Lung (tissue), 12 donors: ENCODE measurements around the gene AMIGO3. TPM values are rescaled to one million over a fixed set of nuclear protein-coding genes. Genes with fewer than 3 reads are reported as not detected.

ENCODE experiments used
- ATAC-seq: fragments of 200-7000 bp; cut with Tn5 transposase; one replicate; pipeline ENCODE4 v1.9.1; 2020; ENCODE audit warnings: moderate number of reproducible peaks; ENCODE audit not compliant: insufficient read depth, low FRiP score
- DNase-seq, 3 donors: peaks; one replicate each; pipeline ENCODE4 v3.0.0-alpha.2; 2013 to 2017
- H3K27ac ChIP-seq, 2 donors: one replicate each; pipeline ENCODE4 v1.5.1; 2013; ENCODE audit warnings: mild to moderate bottlenecking in 2 of 2, moderate library complexity in 2 of 2, control low read depth in 1 of 2, inconsistent platforms in 1 of 2, low read depth in 1 of 2, low read length in 1 of 2
- H3K27me3 ChIP-seq, 3 donors: one replicate each; pipeline ENCODE4 v1.5.1; 2013; ENCODE audit warnings: low read length in 2 of 3; ENCODE audit not compliant: control insufficient read depth in 3 of 3, insufficient read depth in 3 of 3
- H3K36me3 ChIP-seq, 4 donors: one replicate each; pipeline ENCODE4 v1.5.1; 2013; ENCODE audit warnings: low read length in 4 of 4, mild to moderate bottlenecking in 1 of 4, moderate library complexity in 1 of 4; ENCODE audit not compliant: control insufficient read depth in 4 of 4, insufficient read depth in 4 of 4
- H3K4me1 ChIP-seq, 5 donors: one replicate each; pipeline ENCODE4 v1.5.1; 2013; ENCODE audit warnings: low read length in 5 of 5, mild to moderate bottlenecking in 2 of 5, moderate library complexity in 1 of 5; ENCODE audit not compliant: control insufficient read depth in 5 of 5, insufficient read depth in 5 of 5
- H3K4me3 ChIP-seq: one replicate; pipeline ENCODE4 v1.5.1; 2013; ENCODE audit warnings: mild to moderate bottlenecking, control low read depth, moderate library complexity
- H3K9ac ChIP-seq, 2 donors: one replicate each; pipeline ENCODE4 v1.5.1; 2013; ENCODE audit warnings: low read length in 2 of 2, control low read depth in 1 of 2; ENCODE audit not compliant: insufficient read depth in 1 of 2
- H3K9me3 ChIP-seq, 4 donors: one replicate each; pipeline ENCODE4 v1.5.1; 2013; ENCODE audit warnings: low read length in 3 of 4, mild to moderate bottlenecking in 1 of 4, moderate library complexity in 1 of 4; ENCODE audit not compliant: control insufficient read depth in 4 of 4, insufficient read depth in 3 of 4
- WGBS, 2 donors: extraction: QIAGEN DNeasy Blood & Tissue Kit; methylation state at CpG; one replicate each; pipeline ENCODE4 v1.1.7; 2013; 5-methylcytosine and 5-hydroxymethylcytosine counted together
- polyA plus RNA-seq, 2 donors: library from polyadenylated mRNA; stranded (reverse); fragments of 200-250 nt; gene quantifications; one replicate each; pipeline ENCODE4 v1.2.1, GENCODE V29; 2013
- total RNA-seq, 2 donors: library from RNA; depleted of rRNA in 1 of 2; stranded (reverse); fragments of >200 nt in 1 of 2; gene quantifications; one replicate each; pipeline ENCODE4 v1.2.1, GENCODE V29; 2014 to 2021
- TF ChIP-seq, protein P1 (sequence below): IDR thresholded peaks from 2 replicates; pipeline ENCODE4 v1.5.1; 2012; ENCODE audit warnings: mild to moderate bottlenecking; ENCODE audit errors: control extremely low read depth, extremely low read depth
- donor health status: control.
- donor health status: control.
- donor health status: Bipolar disorder and iron deficiency.
- donor health status: healthy.
- donor health status: DM: yes; HTN: yes; CAD: no.

Gene AMIGO3
- total and polyA plus RNA-seq, 4 donors, result 0.25 to 0.63 (median 0.51) TPM; not detected in 1

DNA sequence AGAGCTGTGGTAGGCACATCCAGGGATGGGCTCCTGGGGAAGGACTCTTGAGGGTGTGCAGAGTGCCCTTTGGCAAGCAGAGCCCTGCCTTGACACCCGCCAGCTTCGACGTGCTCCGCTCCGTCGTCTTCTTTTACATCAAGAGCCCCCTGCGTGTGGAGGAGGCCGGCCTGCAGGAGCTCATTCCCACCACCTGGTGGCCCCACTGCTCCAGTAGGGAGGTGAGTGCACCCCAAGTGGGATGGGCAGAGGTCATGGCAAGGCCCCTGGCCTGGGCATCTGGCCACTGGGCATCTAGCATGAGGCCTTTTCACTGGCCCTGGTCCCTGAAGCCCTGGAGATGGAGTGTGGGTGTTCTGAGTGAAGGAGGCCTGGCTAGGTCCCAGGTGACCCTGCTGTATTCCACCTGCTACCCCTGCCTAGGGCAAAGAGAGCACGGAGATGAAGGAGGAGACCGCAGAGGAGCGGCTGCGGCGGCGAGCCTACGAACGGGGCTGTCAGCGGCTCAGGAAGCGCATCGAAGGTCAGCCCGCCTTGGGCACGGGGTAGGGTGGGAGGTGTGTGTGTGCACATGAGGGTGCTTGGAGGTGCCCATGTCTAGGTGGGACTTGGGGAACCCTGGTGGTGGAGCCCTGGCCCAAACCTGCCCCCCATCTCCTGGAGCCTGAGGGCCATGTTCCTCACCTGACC, 18.0 kb downstream of the AMIGO3 start:
- Histone ChIP-seq H3K9ac (no peak overlapping the region), H3K27me3 (no peaks in the 10 kb centered on the region), H3K9me3 (no peaks in the 10 kb centered on the region), H3K36me3 (peaks cover 0 to 63% (median 27%) of the 10 kb centered on the region in 4 donors), H3K27ac (no peak overlapping the region), H3K4me1 (peaks cover 0 to 5% (median 0%) of the 10 kb centered on the region in 5 donors), H3K4me3 (no peak overlapping the region)
- WGBS, 2 donors, result 86 to 90% methylated on average over 21 of the region's 21 CpGs
- DNase-seq, result no peak
- ATAC-seq, result no peak
- TF ChIP-seq, protein P1, sequence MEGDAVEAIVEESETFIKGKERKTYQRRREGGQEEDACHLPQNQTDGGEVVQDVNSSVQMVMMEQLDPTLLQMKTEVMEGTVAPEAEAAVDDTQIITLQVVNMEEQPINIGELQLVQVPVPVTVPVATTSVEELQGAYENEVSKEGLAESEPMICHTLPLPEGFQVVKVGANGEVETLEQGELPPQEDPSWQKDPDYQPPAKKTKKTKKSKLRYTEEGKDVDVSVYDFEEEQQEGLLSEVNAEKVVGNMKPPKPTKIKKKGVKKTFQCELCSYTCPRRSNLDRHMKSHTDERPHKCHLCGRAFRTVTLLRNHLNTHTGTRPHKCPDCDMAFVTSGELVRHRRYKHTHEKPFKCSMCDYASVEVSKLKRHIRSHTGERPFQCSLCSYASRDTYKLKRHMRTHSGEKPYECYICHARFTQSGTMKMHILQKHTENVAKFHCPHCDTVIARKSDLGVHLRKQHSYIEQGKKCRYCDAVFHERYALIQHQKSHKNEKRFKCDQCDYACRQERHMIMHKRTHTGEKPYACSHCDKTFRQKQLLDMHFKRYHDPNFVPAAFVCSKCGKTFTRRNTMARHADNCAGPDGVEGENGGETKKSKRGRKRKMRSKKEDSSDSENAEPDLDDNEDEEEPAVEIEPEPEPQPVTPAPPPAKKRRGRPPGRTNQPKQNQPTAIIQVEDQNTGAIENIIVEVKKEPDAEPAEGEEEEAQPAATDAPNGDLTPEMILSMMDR, result no peak

DNA sequence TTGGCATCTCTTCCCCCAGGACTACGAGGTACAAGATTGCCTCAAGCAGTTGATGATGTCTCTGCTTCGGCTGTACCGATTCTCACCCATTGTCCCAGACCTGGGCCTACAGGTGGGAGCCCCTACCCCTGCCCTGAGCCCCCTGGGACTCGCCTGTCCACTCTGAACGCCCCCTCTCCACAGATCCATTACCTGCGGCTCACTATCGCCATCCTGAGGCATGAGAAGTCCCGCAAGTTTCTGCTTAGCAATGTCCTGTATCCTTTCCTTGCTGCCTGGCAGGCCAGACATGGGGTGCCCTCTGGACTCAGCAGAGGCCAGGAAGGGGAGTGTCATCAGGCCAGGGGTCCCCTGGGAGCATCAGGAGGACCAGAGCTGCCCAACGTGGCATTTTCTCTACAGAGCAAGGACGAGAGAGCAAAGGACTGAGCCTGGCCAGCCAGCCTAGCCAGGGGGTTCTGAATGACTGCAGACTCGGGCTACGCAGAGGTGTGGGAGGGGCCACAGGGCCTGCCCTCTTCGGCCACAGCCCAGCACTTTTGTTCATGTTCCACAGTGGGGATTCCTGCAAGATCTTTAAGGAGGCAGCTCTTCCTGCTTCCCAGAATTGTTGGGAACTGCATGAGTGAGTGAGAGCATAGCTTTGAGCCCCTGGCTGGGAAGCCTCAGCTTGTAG, 18.9 kb downstream of the AMIGO3 start:
- TF ChIP-seq, protein P1, result no peak
- ATAC-seq, result no peak
- Histone ChIP-seq H3K9ac (no peak overlapping the region), H3K36me3 (peaks cover 0 to 53% (median 24%) of the 10 kb centered on the region in 4 donors), H3K4me3 (no peak overlapping the region), H3K9me3 (no peaks in the 10 kb centered on the region), H3K27me3 (no peaks in the 10 kb centered on the region), H3K4me1 (peaks cover 0 to 5% (median 0%) of the 10 kb centered on the region in 5 donors), H3K27ac (no peak overlapping the region)
- no peak for DNase-seq
- WGBS, 2 donors, result 86 to 90% methylated on average over 11 to 13 of the region's 13 CpGs

DNA sequence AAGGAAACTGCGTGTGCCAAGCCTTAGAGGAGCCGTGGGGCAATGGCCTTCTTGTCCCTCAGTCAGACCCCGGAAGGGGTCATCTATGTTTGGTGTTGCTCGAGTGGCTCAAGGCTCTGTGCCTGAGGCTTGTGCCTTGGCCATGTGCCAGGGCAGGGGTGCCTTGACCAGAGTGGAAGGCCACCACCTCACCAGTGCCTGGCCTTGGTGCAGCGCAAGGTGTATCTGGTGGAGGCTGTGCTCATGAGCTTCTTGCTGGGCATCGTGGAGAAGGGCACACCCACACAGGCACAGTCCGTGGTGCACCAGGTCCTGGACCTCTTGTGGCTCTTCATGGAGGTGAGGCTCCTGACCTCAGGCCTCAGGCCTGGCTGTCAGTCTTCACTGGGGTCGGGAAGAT, 19.5 kb downstream of the AMIGO3 start:
- Histone ChIP-seq H3K4me3 (no peak overlapping the region), H3K27ac (no peak overlapping the region), H3K9ac (no peak overlapping the region), H3K4me1 (peaks cover 0 to 5% (median 0%) of the 10 kb centered on the region in 5 donors), H3K9me3 (no peaks in the 10 kb centered on the region), H3K27me3 (no peaks in the 10 kb centered on the region), H3K36me3 (peaks cover 0 to 48% (median 24%) of the 10 kb centered on the region in 4 donors)
- DNase-seq (no peak), ATAC-seq (no peak)
- TF ChIP-seq, protein P1, result no peak
- WGBS, 2 donors, result 87 to 92% methylated on average over 8 of the region's 8 CpGs
